ENCODE results near the gene CST9.
"Not testable (repeated sequence)": the region's sequence is repeated elsewhere in the genome, so short reads cannot be mapped to it uniquely, and the experiment has no call there.

The CST9 gene

GRCh38 chr20:23623666-23624323, 18.1 kb upstream of the CST9 start:
- no peak for DNase-seq (ENCODE audit: low read depth)

- DNase-seq (ENCODE audit: low read depth), result peak; percentile 77
Observed at GRCh38 chr20:23622839-23623343, 17.2 kb upstream of the CST9 start.

GRCh38 chr20:23622401-23622800, 16.7 kb upstream of the CST9 start:
- not testable (repeated sequence) for DNase-seq (ENCODE audit: low read depth)

GRCh38 chr20:23620670-23621386, 15.1 kb upstream of the CST9 start:
- DNase-seq (ENCODE audit: low read depth), result not testable (repeated sequence)

GRCh38 chr20:23614163-23614562, 8.4 kb upstream of the CST9 start:
- no peak for DNase-seq (ENCODE audit: low read depth)

- no peak for DNase-seq (ENCODE audit: low read depth)
Observed at GRCh38 chr20:23613676-23614075, 8.0 kb upstream of the CST9 start.

- no peak for DNase-seq (ENCODE audit: low read depth)
Observed at GRCh38 chr20:23612396-23612795, 6.7 kb upstream of the CST9 start.

- DNase-seq (ENCODE audit: low read depth), result no peak
Observed at GRCh38 chr20:23609486-23610109, 3.9 kb upstream of the CST9 start.

- DNase-seq (ENCODE audit: low read depth), result no peak
Observed at GRCh38 chr20:23608251-23608846, 2.6 kb upstream of the CST9 start.

GRCh38 chr20:23607497-23608245, 2.0 kb upstream of the CST9 start:
- DNase-seq (ENCODE audit: low read depth), result no peak

GRCh38 chr20:23606652-23607049, 934 bp upstream of the CST9 start:
- DNase-seq (ENCODE audit: low read depth), result no peak

GRCh38 chr20:23604306-23604705, 1.4 kb downstream of the CST9 start:
- no peak for DNase-seq (ENCODE audit: low read depth)

GRCh38 chr20:23603321-23603720, 2.4 kb downstream of the CST9 start:
- no peak for DNase-seq (ENCODE audit: low read depth)

- DNase-seq (ENCODE audit: low read depth), result no peak
Observed at GRCh38 chr20:23602699-23603098, 3.0 kb downstream of the CST9 start.

GRCh38 chr20:23602241-23602640, 3.5 kb downstream of the CST9 start:
- DNase-seq (ENCODE audit: low read depth), result no peak

GRCh38 chr20:23601715-23602114, 4.0 kb downstream of the CST9 start:
- DNase-seq (ENCODE audit: low read depth), result no peak

- DNase-seq (ENCODE audit: low read depth), result no peak
Observed at GRCh38 chr20:23598481-23598880, 7.2 kb downstream of the CST9 start.

- DNase-seq (ENCODE audit: low read depth), result no peak
Observed at GRCh38 chr20:23596579-23597250, 9.0 kb downstream of the CST9 start.

GRCh38 chr20:23595941-23596340, 9.8 kb downstream of the CST9 start:
- DNase-seq (ENCODE audit: low read depth), result no peak

GRCh38 chr20:23588434-23589403, 17.0 kb downstream of the CST9 start:
- no peak for DNase-seq (ENCODE audit: low read depth)

Data from GM04503 (cell line).